T follicular helper cell (primary cell): ENCODE data around the gene PEF1.

Experiments used
- DNase-seq: peaks from one replicate; pipeline ENCODE4 v3.0.0-alpha.2; 2020; ENCODE audit warnings: low read depth

The PEF1 gene

GRCh38 chr1:31653717-31654473, 9.2 kb upstream of the PEF1 start:
- DNase-seq = no peak

DNA sequence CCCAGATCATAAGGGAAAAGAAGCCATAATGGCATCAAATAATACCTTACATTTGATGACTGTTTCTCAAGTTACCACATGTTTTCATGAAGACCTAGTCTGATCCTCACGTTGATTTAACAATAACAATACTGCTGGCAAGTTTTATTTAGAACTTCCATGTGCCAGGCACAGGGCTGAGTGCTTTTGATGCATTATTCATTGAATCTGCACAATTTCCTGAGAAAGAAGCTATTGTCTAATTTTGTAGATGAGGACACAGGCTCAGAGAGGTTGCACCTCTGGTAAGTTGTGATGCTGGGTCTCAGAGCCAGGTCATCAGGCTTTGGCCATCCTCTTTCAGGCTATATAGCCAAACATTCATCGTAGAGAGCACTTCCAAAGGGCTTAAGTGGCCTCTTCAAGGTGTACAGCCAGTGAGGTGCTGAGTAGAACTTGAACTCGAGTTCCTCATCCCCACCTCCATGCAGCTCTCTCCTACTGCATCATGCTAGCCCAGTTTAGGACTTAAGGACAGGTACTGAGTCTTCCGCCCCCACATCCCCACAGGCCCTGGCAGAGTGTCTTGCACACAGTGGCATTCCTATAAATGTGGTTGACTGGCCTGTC, 8.3 kb upstream of the PEF1 start:
- no peak for DNase-seq

GRCh38 chr1:31651766-31652165, 7.1 kb upstream of the PEF1 start:
- no peak for DNase-seq

GRCh38 chr1:31651089-31651420, 6.4 kb upstream of the PEF1 start:
- DNase-seq = no peak

DNA sequence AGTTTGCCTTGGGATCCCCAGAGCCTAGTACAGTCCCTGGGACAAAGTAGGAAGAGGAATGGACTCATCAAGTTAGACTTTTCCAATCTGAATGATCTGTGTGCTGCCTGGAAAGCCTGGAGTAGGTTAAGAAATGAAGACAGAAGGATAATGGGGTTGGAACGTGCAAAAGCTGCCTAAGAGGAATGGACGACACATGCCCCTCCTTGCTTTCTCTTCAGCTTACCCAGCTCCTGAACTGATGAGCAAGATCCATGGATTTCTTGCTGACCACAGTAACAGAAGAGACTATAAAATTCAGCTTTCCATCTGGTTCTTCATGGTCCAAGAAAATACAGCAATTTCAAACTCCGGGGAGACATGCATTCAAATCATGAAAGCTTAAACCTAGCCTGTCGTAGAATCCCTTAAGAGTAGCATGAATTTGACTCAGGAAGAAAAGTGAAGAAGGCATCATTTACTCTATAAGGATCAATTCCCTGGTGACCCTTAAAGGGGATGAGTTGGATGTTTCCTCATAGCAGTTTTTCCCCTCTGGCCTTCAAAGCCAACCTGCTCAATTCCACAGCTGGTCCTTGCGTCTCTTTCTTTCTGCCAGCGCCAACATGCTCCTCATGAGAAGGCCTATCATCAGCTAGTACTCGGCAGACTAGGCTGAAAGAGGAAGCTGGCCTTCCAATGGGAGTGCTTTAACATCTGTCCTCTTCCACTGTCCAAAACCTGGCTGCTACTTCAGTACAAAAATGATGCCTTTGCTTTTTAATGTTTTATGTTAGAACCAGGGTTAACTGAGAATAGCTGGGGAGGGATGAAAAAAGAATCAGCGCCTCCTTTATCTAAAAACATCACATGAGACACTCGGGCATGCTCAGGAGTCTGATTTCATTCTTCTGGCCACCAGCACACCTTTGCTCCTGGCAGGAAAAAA, 5.7 kb upstream of the PEF1 start:
- DNase-seq = no peak

DNA sequence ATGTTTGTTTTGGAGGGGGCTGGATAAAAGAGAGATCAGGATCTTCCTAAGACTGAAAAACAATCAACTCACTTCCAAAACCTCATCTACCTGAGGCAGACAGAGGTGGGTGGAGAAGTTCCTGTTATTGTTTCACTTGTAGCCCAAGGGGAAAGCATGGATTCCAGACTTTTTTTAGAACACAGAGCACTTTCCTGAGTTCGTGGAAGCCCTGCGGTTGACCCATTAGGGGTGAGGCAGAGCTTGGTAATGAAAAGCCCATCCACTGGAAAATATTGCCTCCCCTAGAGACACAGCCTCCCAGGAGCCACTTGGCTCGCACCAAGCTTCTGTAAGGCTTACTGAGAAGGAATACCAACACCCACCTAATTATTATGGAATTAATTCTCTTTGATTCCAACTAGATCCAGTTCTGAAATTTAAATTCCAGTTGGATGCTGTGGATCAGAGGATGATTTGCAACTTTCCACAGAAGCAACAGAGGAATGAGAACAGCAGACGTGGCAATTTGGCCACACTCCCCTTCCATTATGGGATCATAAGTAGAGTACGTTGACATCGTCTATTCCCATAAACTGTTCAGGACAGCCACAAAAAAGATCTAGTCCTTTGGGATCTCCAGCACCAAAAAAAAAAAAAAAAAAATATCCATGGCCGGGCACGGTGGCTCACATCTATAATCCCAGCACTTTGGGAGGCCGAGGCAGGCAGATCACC, 4.1 kb upstream of the PEF1 start:
- DNase-seq = no peak

DNA sequence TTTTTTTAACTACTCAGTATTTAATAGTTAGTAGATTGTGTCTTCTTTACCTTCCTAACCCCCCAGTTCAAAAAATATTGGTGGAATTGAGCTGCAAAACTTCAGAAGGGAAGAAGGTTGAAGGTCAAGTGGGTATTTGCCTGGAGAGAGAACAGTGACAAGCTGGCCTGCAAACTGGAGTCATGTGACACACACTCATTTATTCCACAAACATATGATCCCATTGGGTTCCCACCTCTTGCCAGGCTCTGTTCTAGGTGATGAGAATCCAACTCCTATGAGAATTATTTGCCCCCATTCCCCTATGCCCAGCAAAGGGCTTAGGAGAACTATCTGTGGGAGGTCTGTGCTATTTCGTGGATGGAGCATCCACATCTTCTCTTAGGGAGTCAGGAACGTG, 3.5 kb upstream of the PEF1 start:
- DNase-seq = no peak

- no peak for DNase-seq
These were observed 2.4 kb upstream of the PEF1 start for GRCh38 chr1:31647106-31647505.

DNA sequence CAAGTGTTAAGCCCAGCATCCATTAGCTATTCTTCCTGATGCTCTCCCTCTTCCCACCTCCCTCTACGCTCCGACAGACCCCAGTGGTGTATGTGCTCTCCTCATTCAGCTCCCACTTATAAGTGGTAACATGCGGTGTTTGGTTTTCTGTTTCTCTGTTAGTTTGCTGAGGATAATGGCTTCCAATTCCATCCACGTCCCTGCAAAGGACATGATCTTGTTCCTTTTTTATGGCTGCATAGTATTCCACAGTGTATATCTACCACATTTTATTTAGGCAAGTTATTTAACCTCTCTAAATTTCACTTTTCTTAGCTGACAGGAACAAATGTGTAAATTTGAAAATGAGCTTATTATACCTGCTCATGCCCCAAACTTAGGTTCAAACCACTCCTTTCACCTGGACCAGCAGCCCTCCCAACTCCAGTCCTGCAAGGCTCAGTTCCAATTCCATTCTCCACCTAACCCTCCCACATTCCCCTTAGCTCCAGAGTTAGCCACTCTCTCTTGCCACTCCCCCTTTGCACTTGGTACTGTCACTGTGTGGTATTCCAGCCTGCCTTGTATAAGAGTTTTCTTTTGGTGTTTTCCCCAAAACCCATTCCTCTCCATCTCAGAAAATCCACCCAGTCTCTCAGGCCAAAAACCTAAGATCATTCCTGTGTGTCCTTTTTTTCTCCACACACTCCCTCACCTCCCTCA, 1.7 kb upstream of the PEF1 start:
- DNase-seq = no peak

DNA sequence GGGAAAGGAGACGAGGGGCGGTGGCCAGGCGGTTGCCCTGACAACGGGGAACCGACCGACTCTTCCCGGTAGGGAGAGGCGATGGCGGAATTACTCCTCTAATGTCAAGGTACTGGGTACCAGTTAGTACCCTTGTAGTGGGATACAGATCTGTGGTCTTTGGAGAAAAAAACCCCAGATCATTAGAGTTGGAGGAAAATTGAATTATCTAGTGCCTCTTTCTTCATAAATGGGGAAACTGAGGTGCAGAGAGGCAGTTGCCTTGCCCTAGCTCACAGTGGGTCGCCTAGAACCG, 545 bp upstream of the PEF1 start:
- no peak for DNase-seq

DNA sequence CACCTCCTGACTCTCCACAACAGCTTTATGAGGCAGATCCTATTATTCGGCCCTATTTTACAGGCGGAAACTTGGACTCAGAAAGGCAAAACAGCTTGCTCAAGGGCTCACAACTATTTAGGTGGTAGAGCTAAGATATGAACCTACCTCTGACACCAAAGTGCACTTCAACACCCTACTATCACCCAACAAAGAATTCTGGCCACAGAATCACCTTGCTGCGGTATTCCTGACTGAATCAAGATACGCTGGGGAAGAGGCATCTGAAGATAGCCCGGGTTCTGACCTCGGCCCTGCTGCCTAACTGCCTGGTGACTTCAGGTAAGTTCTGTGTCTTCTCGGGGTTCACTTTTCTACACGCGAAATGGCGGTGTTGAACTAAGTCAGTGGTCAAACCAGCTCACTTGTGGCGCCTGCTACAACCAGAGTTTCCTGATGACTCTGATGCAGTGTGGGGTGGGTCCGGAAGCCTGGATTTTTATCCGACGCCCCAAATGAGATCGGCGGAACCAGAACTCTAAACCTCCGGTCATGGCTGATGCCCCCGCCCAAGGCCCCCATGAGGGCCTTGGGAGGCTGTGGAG, 608 bp downstream of the PEF1 start:
- no peak for DNase-seq

DNA sequence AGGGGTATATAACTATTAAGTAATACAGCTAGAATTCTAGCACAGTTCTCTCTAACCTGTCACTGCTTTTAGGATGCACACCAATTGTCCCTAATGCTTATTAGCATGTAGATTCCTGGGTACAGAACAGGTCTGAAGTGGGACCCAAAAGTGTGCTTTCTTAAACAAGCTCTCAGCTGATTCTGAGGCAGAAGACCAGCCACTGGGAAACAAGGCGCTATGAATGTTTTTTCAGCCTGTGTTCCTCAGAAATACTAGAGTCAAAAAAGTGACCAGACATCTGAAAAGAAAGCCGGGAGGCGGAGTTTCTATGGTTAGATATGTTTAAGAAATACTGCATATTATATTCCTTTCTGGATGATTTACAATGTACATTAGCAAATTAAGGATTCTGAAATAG, 1.8 kb downstream of the PEF1 start:
- DNase-seq = no peak

GRCh38 chr1:31642366-31642765, 2.3 kb downstream of the PEF1 start:
- no peak for DNase-seq

DNA sequence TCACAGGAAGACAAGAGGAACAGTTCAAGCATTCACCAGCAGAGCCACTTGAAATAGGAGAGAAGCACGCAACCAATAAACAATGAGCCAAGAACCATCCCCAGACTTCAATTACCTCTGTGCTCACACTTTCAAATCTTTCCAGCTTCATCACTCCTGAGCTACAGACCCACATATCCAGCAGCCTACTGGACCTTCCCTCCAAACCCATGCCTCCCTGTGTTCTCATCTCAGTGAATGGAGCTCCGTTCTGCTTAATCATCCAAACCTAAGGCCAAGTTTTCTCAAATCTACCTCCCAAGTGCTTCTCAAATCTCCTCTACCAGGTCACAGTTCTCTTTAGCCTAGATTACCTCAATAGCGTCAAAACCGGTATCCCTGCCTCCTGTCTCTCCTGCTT, 3.7 kb downstream of the PEF1 start:
- no peak for DNase-seq

DNA sequence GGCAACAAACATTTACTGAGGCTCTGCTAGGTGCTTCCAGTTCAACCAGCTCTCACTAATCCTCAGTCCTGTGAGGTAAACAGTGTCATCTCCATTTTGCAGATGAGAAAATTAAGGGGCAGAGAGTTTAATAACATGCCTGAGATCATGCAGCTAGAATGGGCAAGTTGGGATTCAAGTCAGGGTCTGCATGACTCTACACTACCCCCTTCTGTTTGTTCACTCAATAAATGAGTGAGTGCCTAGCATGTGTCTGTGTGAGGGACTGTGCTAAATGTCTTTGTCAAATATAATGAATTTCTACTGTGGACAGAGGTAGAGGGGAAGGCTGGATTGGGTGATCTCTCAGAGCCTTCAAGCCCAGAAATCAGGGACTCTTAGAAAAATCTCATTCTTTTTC, 4.5 kb downstream of the PEF1 start:
- DNase-seq = no peak

- DNase-seq = no peak
These were observed 5.1 kb downstream of the PEF1 start for GRCh38 chr1:31639543-31639942.

- no peak for DNase-seq
These were observed 6.6 kb downstream of the PEF1 start for GRCh38 chr1:31637915-31638673.

GRCh38 chr1:31633117-31633516, 11.6 kb downstream of the PEF1 start:
- no peak for DNase-seq

- DNase-seq = no peak
These were observed 12.0 kb downstream of the PEF1 start for GRCh38 chr1:31632649-31633048.

DNA sequence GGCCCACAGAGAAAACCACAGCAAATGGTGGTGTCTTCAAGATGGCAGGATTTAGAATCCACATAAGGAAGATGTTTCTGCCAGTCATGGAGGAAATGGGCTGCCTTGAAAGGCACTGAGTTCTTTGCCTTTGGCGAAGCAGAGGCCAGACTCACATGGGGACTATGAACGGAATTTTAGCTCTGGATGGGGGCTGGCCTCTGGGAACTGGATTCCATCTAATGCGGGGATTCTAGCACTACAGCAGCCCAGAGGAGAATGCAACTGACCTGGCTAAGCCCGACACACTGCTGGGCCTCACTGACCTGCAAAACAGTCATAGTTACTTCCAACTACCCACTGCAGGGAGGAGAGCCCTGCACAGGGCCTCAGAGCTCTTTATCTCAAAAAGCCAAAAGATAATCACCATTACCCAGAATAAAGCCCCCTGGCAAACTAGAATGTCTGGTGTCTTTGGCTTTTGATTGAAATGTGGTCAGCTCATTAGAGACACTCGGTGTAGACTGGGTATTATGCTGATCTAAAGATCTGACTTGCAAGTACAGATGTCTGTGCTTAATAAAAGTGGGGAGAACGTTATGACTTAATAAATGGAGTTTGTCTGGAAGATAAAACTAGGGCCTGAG, 15.6 kb downstream of the PEF1 start:
- no peak for DNase-seq
